HG02970 (cell line): Measurements from ENCODE around the gene BACE2.
"Not testable (repeated sequence)": the region's sequence is repeated elsewhere in the genome, so short reads cannot be mapped to it uniquely, and the experiment has no call there.

Experiments
- ATAC-seq: cut with Tn5 transposase; IDR thresholded peaks from one replicate; pipeline ENCODE4 v1.9.1; 2021; ENCODE audit warnings: mild to moderate bottlenecking, moderate library complexity, moderate number of reproducible peaks; ENCODE audit not compliant: unreplicated experiment, low FRiP score

The BACE2 gene

GRCh38 chr21:41232013-41232412 is 64.1 kb downstream of the BACE2 start:
- no peak for ATAC-seq

- no peak for ATAC-seq
Observed at GRCh38 chr21:41233916-41234315, 66.0 kb downstream of the BACE2 start.

- ATAC-seq = no peak
Observed at GRCh38 chr21:41234569-41234968, 66.6 kb downstream of the BACE2 start.

GRCh38 chr21:41235201-41235600 is 67.2 kb downstream of the BACE2 start:
- no peak for ATAC-seq

- ATAC-seq = no peak
Observed at GRCh38 chr21:41236352-41236973, 68.5 kb downstream of the BACE2 start.

GRCh38 chr21:41238081-41238796 is 70.3 kb downstream of the BACE2 start:
- not testable (repeated sequence) for ATAC-seq

- no peak for ATAC-seq
Observed at GRCh38 chr21:41240040-41240439, 72.1 kb downstream of the BACE2 start.

- ATAC-seq = no peak
Observed at GRCh38 chr21:41241341-41241740, 73.4 kb downstream of the BACE2 start.

- ATAC-seq = no peak
Observed at GRCh38 chr21:41242238-41242829, 74.4 kb downstream of the BACE2 start.

- no peak for ATAC-seq
Observed at GRCh38 chr21:41243107-41243506, 75.1 kb downstream of the BACE2 start.

- ATAC-seq = not testable (repeated sequence)
Observed at GRCh38 chr21:41244266-41244880, 76.4 kb downstream of the BACE2 start.

- ATAC-seq = no peak
Observed at GRCh38 chr21:41245509-41246135, 77.7 kb downstream of the BACE2 start.

GRCh38 chr21:41246808-41247207 is 78.8 kb downstream of the BACE2 start:
- ATAC-seq = no peak

- no peak for ATAC-seq
Observed at GRCh38 chr21:41247561-41248545, 79.9 kb downstream of the BACE2 start.

- ATAC-seq = no peak
Observed at GRCh38 chr21:41249476-41249875, 81.5 kb downstream of the BACE2 start.

- ATAC-seq = no peak
Observed at GRCh38 chr21:41250519-41250918, 82.6 kb downstream of the BACE2 start.

- no peak for ATAC-seq
Observed at GRCh38 chr21:41251961-41252642, 84.1 kb downstream of the BACE2 start.

- ATAC-seq = no peak
Observed at GRCh38 chr21:41254090-41254700, 86.2 kb downstream of the BACE2 start.

- ATAC-seq = no peak
Observed at GRCh38 chr21:41255190-41255589, 87.2 kb downstream of the BACE2 start.
